H1 (cell line): ENCODE measurements around the gene TEKT3. TPM values are rescaled to one million over a fixed set of nuclear protein-coding genes. Genes with fewer than 3 reads are reported as not detected.

Experiments used
- CTCF ChIA-PET: fragments of 300-600 bp; sonication (Branson Sonifier 250); formaldehyde crosslinking; loops from one replicate; lab custom pipeline; 2021; ENCODE audit not compliant: partially characterized antibody; lab: Charles Lee
- POLR2A ChIA-PET: fragments of 300-600 bp; sonication (Branson Sonifier 250); formaldehyde crosslinking; loops from one replicate; lab custom pipeline; 2021; ENCODE audit warnings: inconsistent platforms; ENCODE audit not compliant: partially characterized antibody; lab: Charles Lee
- DNase-seq, 2 experiments: peaks; one replicate each; pipeline versions ENCODE4 v3.0.0 to v3.0.0-alpha.2; 2010 to 2022; ENCODE audit warnings: low spot score in 2 of 2, low read depth in 1 of 2, mixed read lengths in 1 of 2
- FAIRE-seq: peaks from 2 replicates; lab custom pipeline; 2011; peaks lifted over from hg19 to GRCh38; lab: Jason Lieb, UNC
- H2AFZ ChIP-seq: 2 replicates; pipeline ENCODE4 v1.8.1; 2012; ENCODE audit warnings: low read length, inconsistent platforms
- H2AK5ac ChIP-seq: 2 replicates; pipeline ENCODE4 v1.6.1; 2013; ENCODE audit warnings: low read depth, low read length
- H2BK120ac ChIP-seq: replicated peaks from 2 replicates; pipeline ENCODE3; 2013; ENCODE audit warnings: low read depth, low read length, inconsistent platforms
- H2BK12ac ChIP-seq: 2 replicates; pipeline ENCODE4 v1.6.1; 2013; ENCODE audit warnings: low read depth, low read length
- H2BK15ac ChIP-seq: 2 replicates; pipeline ENCODE4 v1.6.1; 2013; ENCODE audit warnings: low read length
- H2BK20ac ChIP-seq: 2 replicates; pipeline ENCODE4 v1.6.1; 2013; ENCODE audit warnings: low read length
- H2BK5ac ChIP-seq: 2 replicates; pipeline ENCODE4 v1.6.1; 2013; ENCODE audit warnings: low read depth, low read length
- H3K14ac ChIP-seq: 2 replicates; pipeline ENCODE4 v1.6.1; 2013; ENCODE audit warnings: inconsistent platforms; ENCODE audit not compliant: insufficient read length
- H3K18ac ChIP-seq: 2 replicates; pipeline ENCODE4 v1.6.1; 2013; ENCODE audit warnings: low read length; ENCODE audit errors: extremely low read depth
- H3K23ac ChIP-seq: 2 replicates; pipeline ENCODE4 v1.6.1; 2013; ENCODE audit warnings: inconsistent platforms; ENCODE audit not compliant: insufficient read length
- H3K23me2 ChIP-seq: 2 replicates; pipeline ENCODE4 v1.6.1; 2013; ENCODE audit warnings: low read depth, low read length
- H3K27ac ChIP-seq: 2 replicates; pipeline ENCODE4 v1.6.1; 2011; ENCODE audit warnings: low read depth, low read length, inconsistent platforms
- H3K27me3 ChIP-seq, 4 experiments: replicated peaks in 1 of 4; 1 replicate in 1 of 4; 2 replicates in 3 of 4; pipeline versions ENCODE4 v1.6.1 to v1.8.1; 2011 to 2013; ENCODE audit warnings: low read length in 3 of 4, mild to moderate bottlenecking in 3 of 4, inconsistent platforms in 2 of 4, mixed read lengths in 2 of 4, moderate library complexity in 1 of 4; ENCODE audit not compliant: control insufficient read depth in 3 of 4, insufficient read depth in 3 of 4; ENCODE audit errors: extremely low read depth in 1 of 4
- H3K36me3 ChIP-seq, 4 experiments: 2 replicates each; pipeline versions ENCODE4 v1.6.1 to v1.8.1; 2011 to 2013; ENCODE audit warnings: mild to moderate bottlenecking in 4 of 4, low read length in 3 of 4, moderate library complexity in 2 of 4, control low read depth in 1 of 4, inconsistent platforms in 1 of 4; ENCODE audit not compliant: insufficient read depth in 4 of 4, control insufficient read depth in 2 of 4
- H3K4ac ChIP-seq: replicated peaks from 2 replicates; pipeline ENCODE3; 2013; ENCODE audit warnings: low read length, low read depth, mixed read lengths, inconsistent platforms; ENCODE audit not compliant: insufficient read length
- H3K4me1 ChIP-seq, 4 experiments: replicated peaks in 1 of 4; 1 replicate in 1 of 4; 2 replicates in 3 of 4; pipeline versions ENCODE4 v1.6.1 to v1.8.1; 2011 to 2013; ENCODE audit warnings: low read length in 3 of 4, inconsistent platforms in 2 of 4, mixed read lengths in 1 of 4; ENCODE audit not compliant: insufficient read depth in 4 of 4, control insufficient read depth in 3 of 4
- H3K4me2 ChIP-seq, 2 experiments: 2 replicates each; pipeline versions ENCODE4 v1.6.1 to v1.8.1; 2011 to 2013; ENCODE audit warnings: low read depth in 2 of 2, low read length in 2 of 2, control low read depth in 1 of 2, inconsistent platforms in 1 of 2, mild to moderate bottlenecking in 1 of 2; ENCODE audit not compliant: insufficient read depth in 1 of 2
- H3K4me3 ChIP-seq, 4 experiments: fragments of 200-600, 300-600 bp in 1 of 4; sonication (generic), shearing (Covaris generic), sonication (Bioruptor Twin) in 1 of 4; 2 replicates each; pipeline versions ENCODE4 v1.5.1 to v1.8.1; 2011 to 2016; ENCODE audit warnings: low read length in 4 of 4, low read depth in 3 of 4, control low read depth in 2 of 4, inconsistent platforms in 2 of 4, mild to moderate bottlenecking in 2 of 4, mixed read lengths in 1 of 4, moderate library complexity in 1 of 4; ENCODE audit not compliant: insufficient read depth in 2 of 4; ENCODE audit errors: extremely low read depth in 1 of 4
- H3K56ac ChIP-seq: replicated peaks from 2 replicates; pipeline ENCODE3; 2013; ENCODE audit warnings: low read depth, mild to moderate bottlenecking, mixed read lengths, low read length, inconsistent platforms; ENCODE audit not compliant: insufficient read length
- H3K79me1 ChIP-seq: 2 replicates; pipeline ENCODE4 v1.6.1; 2013; ENCODE audit warnings: low read depth, low read length, control low read depth
- H3K79me2 ChIP-seq, 2 experiments: 2 replicates each; pipeline versions ENCODE4 v1.6.1 to v1.8.1; 2012 to 2013; ENCODE audit warnings: low read length in 2 of 2, mild to moderate bottlenecking in 2 of 2, inconsistent platforms in 1 of 2; ENCODE audit not compliant: insufficient read depth in 2 of 2, control insufficient read depth in 1 of 2
- H3K9ac ChIP-seq, 4 experiments: replicated peaks in 1 of 4; 1 replicate in 1 of 4; 2 replicates in 3 of 4; pipeline versions ENCODE4 v1.6.1 to v1.8.1; 2011 to 2013; ENCODE audit warnings: low read depth in 3 of 4, low read length in 3 of 4, control low read depth in 2 of 4, mild to moderate bottlenecking in 2 of 4, moderate library complexity in 2 of 4, inconsistent platforms in 1 of 4; ENCODE audit errors: extremely low read depth in 1 of 4
- H3K9me3 ChIP-seq, 2 experiments: 2 replicates each; pipeline versions ENCODE4 v1.6.1 to v1.8.1; 2012 to 2013; ENCODE audit warnings: mild to moderate bottlenecking in 2 of 2, moderate library complexity in 2 of 2, control low read depth in 1 of 2, inconsistent platforms in 1 of 2, low read depth in 1 of 2, low read length in 1 of 2, mixed read lengths in 1 of 2; ENCODE audit not compliant: insufficient read depth in 2 of 2
- H4K20me1 ChIP-seq, 2 experiments: replicated peaks in 1 of 2; 2 replicates each; pipeline versions ENCODE3 to v1.8.1; 2011 to 2013; ENCODE audit warnings: inconsistent platforms in 2 of 2, low read length in 2 of 2, mild to moderate bottlenecking in 1 of 2; ENCODE audit not compliant: insufficient read depth in 2 of 2, control insufficient read depth in 1 of 2
- H4K5ac ChIP-seq: 2 replicates; pipeline ENCODE4 v1.6.1; 2013; ENCODE audit warnings: low read length, low read depth, mixed read lengths, inconsistent platforms; ENCODE audit not compliant: insufficient read length
- H4K8ac ChIP-seq: 2 replicates; pipeline ENCODE4 v1.8.0; 2013; ENCODE audit warnings: mild to moderate bottlenecking, moderate library complexity, low read length, inconsistent platforms; ENCODE audit not compliant: insufficient read depth; ENCODE audit errors: extremely low read depth
- H4K91ac ChIP-seq: replicated peaks from 2 replicates; pipeline ENCODE3; 2013; ENCODE audit warnings: low read length, mixed read lengths, inconsistent platforms; ENCODE audit not compliant: insufficient read length
- KDM5A ChIP-seq: fragments of 200-600 bp; IDR thresholded peaks from 2 replicates; pipeline ENCODE4 v1.7.1; 2012; ENCODE audit warnings: mild to moderate bottlenecking, low read length, inconsistent platforms, mixed read lengths
- WGBS, 2 experiments: shearing (Covaris generic) in 1 of 2; methylation state at CpG; one replicate each; pipeline versions ENCODE4 v1.1.6 to v1.1.7; 2013 to 2015; ENCODE audit warnings: low lambda C conversion rate in 2 of 2, mixed read lengths in 2 of 2, inconsistent platforms in 1 of 2, low coverage in 1 of 2, missing lambda C conversion rate in 1 of 2; ENCODE audit not compliant: insufficient replicate concordance in 2 of 2, insufficient coverage in 1 of 2, insufficient read length in 1 of 2; ENCODE audit errors: extremely low coverage in 1 of 2, missing lambda C conversion rate in 1 of 2; 5-methylcytosine and 5-hydroxymethylcytosine counted together
- polyA plus RNA-seq, 7 experiments: library from polyadenylated mRNA; depleted of rRNA in 3 of 7; stranded (reverse) in 5 of 7; unstranded in 2 of 7; fragments of >200 nt in 5 of 7; fragments of 200-250 nt in 2 of 7; gene quantifications; 1 replicate in 5 of 7; 2 replicates in 1 of 7; 4 replicates in 1 of 7; pipeline versions ENCODE4 v1.2.1 to v1.2.3, GENCODE V29; 2011 to 2013; ENCODE audit warnings: missing spikeins in 2 of 7, mixed read lengths in 2 of 7
- total RNA-seq: library from RNA; stranded (reverse); fragmentation: NEBNext Ultra II Directional; extraction: Animal tissue kit (Norgen Biotek cat#: 25700); gene quantifications from 2 replicates; pipeline ENCODE4 v1.2.1, GENCODE V29; 2021

Gene TEKT3
- total and polyA plus RNA-seq, 2 of the 8 experiments (the other 6 are each of a cell fraction or from before 2014, with no cell fraction given), result 2.2 to 2.9 TPM

GRCh38 chr17:15321556-15322251 is 19.7 kb downstream of the TEKT3 start:
- Histone ChIP-seq H2AFZ (no peak overlapping the region), H2BK5ac (no peak overlapping the region), H3K56ac (no peak overlapping the region), H3K18ac (no peak overlapping the region), H3K79me1 (no peaks in the 10 kb centered on the region), H3K4me3 (no peak overlapping the region), H3K79me2 (no peaks in the 10 kb centered on the region), H3K9me3 (no peaks in the 10 kb centered on the region), H3K36me3 (no peaks in the 10 kb centered on the region), H4K5ac (no peak overlapping the region), H3K9ac (no peak overlapping the region), H2BK20ac (no peak overlapping the region), H3K4me2 (no peak overlapping the region), H4K91ac (no peak overlapping the region), H2BK15ac (no peak overlapping the region), H3K14ac (no peak overlapping the region), H3K27me3 (peaks cover 0 to 1% (median 0%) of the 10 kb centered on the region in 4 experiments; a peak in 2 of 7 replicates), H3K4ac (no peak overlapping the region), H3K27ac (no peak overlapping the region), H2BK120ac (no peak overlapping the region), H2AK5ac (no peak overlapping the region), H4K8ac (no peak overlapping the region), H3K23ac (no peak overlapping the region), H3K4me1 (no peaks in the 10 kb centered on the region; a peak in 1 of 7 replicates), H2BK12ac (no peak overlapping the region), H4K20me1 (no peaks in the 10 kb centered on the region), H3K23me2 (no peaks in the 10 kb centered on the region)
- no peak for TF ChIP-seq KDM5A
- ChIA-PET POLR2A (no interaction called here), CTCF (no interaction called here)
- FAIRE-seq (peak; percentile 65), DNase-seq (no peak)
- 87% methylated on average over 5 of the region's 6 CpGs; no CpG with 5 or more reads in 1 of the 2 experiments for WGBS, 2 experiments
